Upper lobe of right lung (tissue), 1 donor: ENCODE data around the gene ZNF652. TPM values are rescaled to one million over a fixed set of nuclear protein-coding genes. Genes with fewer than 3 reads are reported as not detected.

Experiments
- ATAC-seq: fragments of 200-7000 bp; cut with Tn5 transposase; one replicate; pipeline ENCODE4 v1.9.1; 2020; ENCODE audit warnings: mild to moderate bottlenecking, moderate library complexity
- DNase-seq: peaks from one replicate; pipeline ENCODE4 v3.0.0-alpha.2; 2020
- H3K27ac ChIP-seq: fragments of 200-600 bp; one replicate; pipeline ENCODE4 v1.8.0; 2022
- H3K27me3 ChIP-seq: fragments of 200-600 bp; one replicate; pipeline ENCODE4 v1.8.0; 2022; ENCODE audit warnings: mild to moderate bottlenecking
- H3K36me3 ChIP-seq: fragments of 200-600 bp; one replicate; pipeline ENCODE4 v1.8.0; 2022
- H3K4me1 ChIP-seq: fragments of 200-600 bp; one replicate; pipeline ENCODE4 v1.8.0; 2022
- H3K4me3 ChIP-seq: fragments of 200-600 bp; one replicate; pipeline ENCODE4 v1.8.0; 2022; ENCODE audit warnings: mild to moderate bottlenecking
- H3K9me3 ChIP-seq: fragments of 200-600 bp; one replicate; pipeline ENCODE4 v1.8.0; 2022
- intact Hi-C: fragments of 100-400 bp; cut with DNase I; formaldehyde crosslinking; loops from one replicate; pipeline ENCODE4 v1.11.0; 2022
- total RNA-seq: library from RNA; stranded (reverse); fragmentation: NEBNext Ultra II Directional; extraction: Animal tissue kit (Norgen Biotek cat#: 25700); gene quantifications from one replicate; pipeline ENCODE4 v1.2.1, GENCODE V29; 2021
- TF ChIP-seq, protein P1 (sequence below): fragments of 200-600 bp; IDR thresholded peaks from one replicate; pipeline ENCODE4 v1.8.0; 2022; ENCODE audit warnings: antibody characterized with exemption
- donor health status: DM: no; HTN: yes; CAD: no; lungs with severe emphysema.

Gene ZNF652
- total RNA-seq, 1 donor from 2014 or later = 49.8 TPM

DNA sequence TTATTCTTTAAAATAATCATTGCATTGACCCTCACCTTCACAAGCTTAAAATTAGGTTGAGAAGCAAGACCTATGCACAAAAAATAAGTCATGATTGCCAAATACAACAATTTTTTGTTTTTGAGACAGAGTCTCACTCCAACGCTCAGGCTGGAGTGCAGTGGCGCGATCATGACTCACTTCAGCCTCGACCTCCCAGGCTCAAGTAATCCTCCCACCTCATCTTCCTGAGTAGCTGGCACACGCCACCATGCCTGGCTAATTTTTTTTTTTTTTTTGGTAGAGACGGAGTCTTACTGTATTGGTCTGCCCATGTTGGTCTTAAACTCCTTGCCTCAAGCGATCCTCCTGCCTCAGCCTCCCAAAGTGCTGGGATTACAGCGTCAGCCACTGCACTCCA lies 24.2 kb downstream of the ZNF652 start:
- no peaks in the 10 kb centered on the region for H3K36me3 ChIP-seq
- TF ChIP-seq, protein P1, sequence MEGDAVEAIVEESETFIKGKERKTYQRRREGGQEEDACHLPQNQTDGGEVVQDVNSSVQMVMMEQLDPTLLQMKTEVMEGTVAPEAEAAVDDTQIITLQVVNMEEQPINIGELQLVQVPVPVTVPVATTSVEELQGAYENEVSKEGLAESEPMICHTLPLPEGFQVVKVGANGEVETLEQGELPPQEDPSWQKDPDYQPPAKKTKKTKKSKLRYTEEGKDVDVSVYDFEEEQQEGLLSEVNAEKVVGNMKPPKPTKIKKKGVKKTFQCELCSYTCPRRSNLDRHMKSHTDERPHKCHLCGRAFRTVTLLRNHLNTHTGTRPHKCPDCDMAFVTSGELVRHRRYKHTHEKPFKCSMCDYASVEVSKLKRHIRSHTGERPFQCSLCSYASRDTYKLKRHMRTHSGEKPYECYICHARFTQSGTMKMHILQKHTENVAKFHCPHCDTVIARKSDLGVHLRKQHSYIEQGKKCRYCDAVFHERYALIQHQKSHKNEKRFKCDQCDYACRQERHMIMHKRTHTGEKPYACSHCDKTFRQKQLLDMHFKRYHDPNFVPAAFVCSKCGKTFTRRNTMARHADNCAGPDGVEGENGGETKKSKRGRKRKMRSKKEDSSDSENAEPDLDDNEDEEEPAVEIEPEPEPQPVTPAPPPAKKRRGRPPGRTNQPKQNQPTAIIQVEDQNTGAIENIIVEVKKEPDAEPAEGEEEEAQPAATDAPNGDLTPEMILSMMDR = no peak
- H3K4me1 ChIP-seq = peaks cover 17% of the 10 kb centered on the region

DNA sequence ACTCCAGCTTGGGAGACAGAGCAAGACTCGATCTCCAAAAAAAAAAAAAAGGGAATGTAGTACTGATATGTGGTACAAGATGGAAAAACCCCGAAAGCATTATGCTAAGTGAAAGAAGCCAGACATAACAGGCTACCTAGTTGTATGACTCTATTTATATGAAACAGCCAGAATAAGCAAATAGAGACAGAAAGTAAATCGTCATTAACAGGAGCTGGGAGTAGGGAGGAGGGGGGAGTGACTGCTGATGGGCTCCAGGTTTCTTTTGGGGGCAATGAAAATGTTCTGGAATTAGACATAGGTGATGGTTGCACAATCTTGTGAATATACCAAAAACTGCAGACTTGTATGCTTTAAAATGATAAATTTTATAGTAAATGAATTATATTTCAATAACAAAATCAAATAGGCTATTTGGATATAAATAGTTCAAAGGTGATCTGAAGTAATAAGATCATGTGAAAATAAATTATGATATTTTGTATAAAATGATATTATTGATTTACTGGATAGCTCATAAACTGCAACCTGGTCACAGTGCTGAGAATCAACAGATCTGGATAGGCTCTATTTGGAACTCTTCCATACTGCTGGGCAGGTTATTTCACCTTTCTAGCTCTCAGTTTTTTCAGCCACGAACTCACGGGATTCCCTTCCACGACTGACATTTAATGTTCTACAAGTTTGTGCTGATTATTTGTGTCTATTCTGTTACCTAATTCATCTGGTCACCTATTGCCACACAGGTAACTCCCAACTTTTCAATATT lies 27.1 kb downstream of the ZNF652 start:
- no peaks in the 10 kb centered on the region for H3K9me3 ChIP-seq
- ATAC-seq = no peak
- H3K36me3 ChIP-seq = no peaks in the 10 kb centered on the region
- intact Hi-C loops = no loop called here
- no peaks in the 10 kb centered on the region for H3K27me3 ChIP-seq
- peaks cover 4% of the 10 kb centered on the region for H3K4me1 ChIP-seq
- no peak for DNase-seq
- H3K4me3 ChIP-seq = no peak overlapping the region
- TF ChIP-seq, protein P1 = no peak
- no peak overlapping the region for H3K27ac ChIP-seq

More for the DNA sequence above, 24.2 kb downstream of the ZNF652 start:
- no peak for DNase-seq
- Histone ChIP-seq H3K27me3 (no peaks in the 10 kb centered on the region), H3K27ac (no peak overlapping the region), H3K9me3 (no peaks in the 10 kb centered on the region), H3K4me3 (no peak overlapping the region)
- no peak for ATAC-seq
- intact Hi-C loops = no loop called here

DNA sequence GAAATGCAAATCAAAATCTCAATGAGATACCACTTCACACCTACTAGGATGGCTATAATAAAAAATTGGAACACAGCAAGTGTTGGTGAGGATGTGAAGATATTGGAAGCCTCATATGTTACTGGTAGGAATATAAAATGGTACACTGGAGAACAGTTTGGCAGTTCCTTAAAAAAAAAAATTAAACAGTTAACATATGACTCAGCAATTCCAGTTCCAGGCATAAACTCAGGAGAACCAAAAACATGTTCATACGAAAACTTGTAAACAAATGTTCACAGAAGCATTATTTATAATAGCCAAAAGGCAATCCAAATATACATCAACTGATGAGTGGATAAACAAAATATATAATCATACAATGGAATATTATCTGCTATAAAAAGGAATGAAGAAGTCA lies 28.2 kb downstream of the ZNF652 start:
- no peak overlapping the region for H3K27ac ChIP-seq
- intact Hi-C loops = no loop called here

DNA sequence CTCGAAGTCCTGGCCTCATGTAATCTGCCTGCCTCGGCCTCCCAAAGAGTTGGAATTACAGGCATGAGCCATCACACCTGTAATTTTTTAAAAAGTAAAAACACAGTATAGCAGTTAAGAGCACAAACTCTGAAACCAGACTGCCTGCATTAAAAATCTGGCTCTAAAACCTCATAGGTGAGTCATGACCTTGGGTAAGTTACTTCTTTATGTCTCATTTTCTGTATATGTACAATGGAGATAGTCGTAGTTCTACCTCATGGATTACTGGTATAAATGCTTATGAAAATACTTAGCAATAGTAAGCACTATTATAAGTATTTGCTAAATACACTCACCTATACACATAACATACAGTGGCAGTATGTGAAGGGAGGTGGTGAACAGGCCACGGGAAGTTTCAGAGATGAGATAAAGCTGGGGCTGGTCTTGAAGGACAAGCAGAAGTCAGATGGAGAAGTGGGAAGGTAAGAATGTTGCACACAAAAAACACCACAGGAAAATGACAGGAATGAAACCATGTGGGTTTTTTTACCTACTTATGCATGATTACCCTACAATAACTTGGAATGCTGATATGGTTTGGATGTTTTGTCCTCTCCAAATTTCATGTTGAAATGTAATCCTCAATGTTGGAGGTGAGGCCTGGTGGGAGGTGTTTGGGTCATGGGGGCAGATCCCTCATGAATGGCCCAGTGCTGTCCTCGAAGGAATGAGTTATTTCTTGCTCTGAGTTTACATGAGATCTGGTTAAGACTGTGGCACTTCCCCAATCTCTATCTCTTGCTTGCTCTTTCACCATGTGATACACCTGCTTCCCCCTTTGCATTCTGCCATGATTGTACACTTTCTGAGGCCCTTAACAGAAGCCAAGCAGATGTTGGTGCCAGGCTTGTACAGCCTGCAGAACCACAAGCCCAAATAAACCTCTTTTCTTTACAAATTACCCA lies 33.9 kb downstream of the ZNF652 start:
- Histone ChIP-seq H3K4me1 (no peaks in the 10 kb centered on the region), H3K9me3 (no peaks in the 10 kb centered on the region), H3K27ac (no peak overlapping the region), H3K27me3 (no peaks in the 10 kb centered on the region), H3K36me3 (no peaks in the 10 kb centered on the region), H3K4me3 (no peak overlapping the region)
- ATAC-seq = peak; percentile 70
- intact Hi-C loops = no loop called here
- TF ChIP-seq, protein P1 = no peak
- no peak for DNase-seq

More for the DNA sequence above, 28.2 kb downstream of the ZNF652 start:
- no peaks in the 10 kb centered on the region for H3K9me3 ChIP-seq
- H3K4me1 ChIP-seq = peaks cover 2% of the 10 kb centered on the region
- DNase-seq (no peak), ATAC-seq (no peak)
- H3K36me3 ChIP-seq = no peaks in the 10 kb centered on the region
- no peak overlapping the region for H3K4me3 ChIP-seq
- TF ChIP-seq, protein P1 = no peak
- H3K27me3 ChIP-seq = no peaks in the 10 kb centered on the region

DNA sequence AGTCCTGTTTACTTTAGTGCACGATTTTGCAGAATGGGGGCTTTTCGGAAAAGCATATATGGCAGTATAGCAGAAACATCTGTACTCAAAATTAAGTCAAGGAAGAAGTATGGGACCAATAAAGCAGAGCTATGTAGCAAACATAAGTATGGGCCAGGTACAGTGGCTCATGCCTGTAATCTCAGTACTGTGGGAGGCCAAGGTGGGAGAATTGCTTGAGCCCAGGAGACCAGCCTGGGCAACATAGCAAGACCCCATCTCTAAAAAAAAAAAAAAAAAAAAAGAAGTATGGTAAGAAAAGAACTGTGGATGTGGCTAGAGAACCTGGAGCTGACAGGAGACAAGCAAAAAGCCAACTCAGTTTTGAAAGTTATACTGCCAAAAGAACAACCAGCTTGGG lies 36.1 kb downstream of the ZNF652 start:
- Histone ChIP-seq H3K27ac (no peak overlapping the region), H3K36me3 (no peaks in the 10 kb centered on the region), H3K27me3 (no peaks in the 10 kb centered on the region), H3K9me3 (no peaks in the 10 kb centered on the region), H3K4me1 (no peaks in the 10 kb centered on the region), H3K4me3 (no peak overlapping the region)
- ATAC-seq (no peak), DNase-seq (no peak)
- TF ChIP-seq, protein P1 = no peak
- intact Hi-C loops = no loop called here
